Measurements from ENCODE around the gene GUCA2B. TPM values are rescaled to one million over a fixed set of nuclear protein-coding genes. Genes with fewer than 3 reads are reported as not detected.

GUCA2B gene
- total RNA-seq, 1 experiment from 2014 or later = not detected

- Mint-ChIP-seq H3K4me1 (ENCODE audit: insufficient read depth, unreplicated experiment) (peaks cover 23% of the 10 kb centered on the region), H3K4me3 (ENCODE audit: unreplicated experiment) (no peak overlapping the region), H3K27ac (ENCODE audit: low read depth, unreplicated experiment) (no peak overlapping the region), H3K36me3 (ENCODE audit: insufficient read depth, unreplicated experiment) (peaks cover 5% of the 10 kb centered on the region), H3K27me3 (ENCODE audit: insufficient read depth, unreplicated experiment) (no peaks in the 10 kb centered on the region), H3K9me3 (ENCODE audit: unreplicated experiment) (no peaks in the 10 kb centered on the region)
- TSS peak; percentile 2 for BruUV-seq (replicated peaks)
- peak; percentile 39 for DNase-seq (ENCODE audit: unreplicated experiment)
- intact Hi-C loops (cut with micrococcal nuclease) = loop anchor here (1.0 to 5.0 kb wide), 3 partner anchors 27 to 602 kb away; no protein-coding TSS in a partner anchor
- POLR2A ChIA-PET = interaction anchor here (0.6 to 2.8 kb wide), 21 partner anchors 9 to 593 kb away, joined by 3 to 23 read pairs (median 4); partner anchors contain the start of genes C1orf50, CCDC30, FOXJ3 and GUCA2A
- CTCF ChIA-PET = interaction anchor here (0.6 to 6.2 kb wide), 60 partner anchors 9 to 1683 kb away, joined by 3 to 87 read pairs (median 4); partner anchors contain the start of genes FOXJ3, GUCA2A and GUCA2B
- TF ChIP-seq, protein P1, sequence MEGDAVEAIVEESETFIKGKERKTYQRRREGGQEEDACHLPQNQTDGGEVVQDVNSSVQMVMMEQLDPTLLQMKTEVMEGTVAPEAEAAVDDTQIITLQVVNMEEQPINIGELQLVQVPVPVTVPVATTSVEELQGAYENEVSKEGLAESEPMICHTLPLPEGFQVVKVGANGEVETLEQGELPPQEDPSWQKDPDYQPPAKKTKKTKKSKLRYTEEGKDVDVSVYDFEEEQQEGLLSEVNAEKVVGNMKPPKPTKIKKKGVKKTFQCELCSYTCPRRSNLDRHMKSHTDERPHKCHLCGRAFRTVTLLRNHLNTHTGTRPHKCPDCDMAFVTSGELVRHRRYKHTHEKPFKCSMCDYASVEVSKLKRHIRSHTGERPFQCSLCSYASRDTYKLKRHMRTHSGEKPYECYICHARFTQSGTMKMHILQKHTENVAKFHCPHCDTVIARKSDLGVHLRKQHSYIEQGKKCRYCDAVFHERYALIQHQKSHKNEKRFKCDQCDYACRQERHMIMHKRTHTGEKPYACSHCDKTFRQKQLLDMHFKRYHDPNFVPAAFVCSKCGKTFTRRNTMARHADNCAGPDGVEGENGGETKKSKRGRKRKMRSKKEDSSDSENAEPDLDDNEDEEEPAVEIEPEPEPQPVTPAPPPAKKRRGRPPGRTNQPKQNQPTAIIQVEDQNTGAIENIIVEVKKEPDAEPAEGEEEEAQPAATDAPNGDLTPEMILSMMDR (IDR thresholded peaks at IDR 0.05; ENCODE audit: unreplicated experiment) = no peak
Observed at GRCh38 chr1:42173961-42174735, 20.9 kb downstream of the GUCA2B start.

- ChIA-PET CTCF (interaction anchor here (0.7 to 6.2 kb wide), 14 partner anchors 10 to 791 kb away, joined by 3 to 87 read pairs (median 4); partner anchors contain the start of gene FOXJ3), POLR2A (interaction anchor here (0.9 to 2.8 kb wide), 6 partner anchors 10 to 162 kb away, joined by 3 to 23 read pairs (median 4); partner anchors contain the start of genes FOXJ3 and GUCA2A)
- BruUV-seq (replicated peaks) = no TSS peak
- TF ChIP-seq, protein P1 (IDR thresholded peaks at IDR 0.05; ENCODE audit: unreplicated experiment) = no peak
- Mint-ChIP-seq H3K36me3 (ENCODE audit: insufficient read depth, unreplicated experiment) (peaks cover 11% of the 10 kb centered on the region), H3K9me3 (ENCODE audit: unreplicated experiment) (no peaks in the 10 kb centered on the region), H3K27me3 (ENCODE audit: insufficient read depth, unreplicated experiment) (no peaks in the 10 kb centered on the region), H3K4me3 (ENCODE audit: unreplicated experiment) (no peak overlapping the region), H3K4me1 (ENCODE audit: insufficient read depth, unreplicated experiment) (peaks cover 23% of the 10 kb centered on the region), H3K27ac (ENCODE audit: low read depth, unreplicated experiment) (no peak overlapping the region)
- intact Hi-C loops (cut with micrococcal nuclease) = loop anchor here (2.0 kb wide), 1 partner anchor 287 kb away; the partner anchor contains the start of gene CCDC30
- DNase-seq (ENCODE audit: unreplicated experiment) = no peak
Observed at GRCh38 chr1:42175314-42176054, 22.3 kb downstream of the GUCA2B start.

DNA sequence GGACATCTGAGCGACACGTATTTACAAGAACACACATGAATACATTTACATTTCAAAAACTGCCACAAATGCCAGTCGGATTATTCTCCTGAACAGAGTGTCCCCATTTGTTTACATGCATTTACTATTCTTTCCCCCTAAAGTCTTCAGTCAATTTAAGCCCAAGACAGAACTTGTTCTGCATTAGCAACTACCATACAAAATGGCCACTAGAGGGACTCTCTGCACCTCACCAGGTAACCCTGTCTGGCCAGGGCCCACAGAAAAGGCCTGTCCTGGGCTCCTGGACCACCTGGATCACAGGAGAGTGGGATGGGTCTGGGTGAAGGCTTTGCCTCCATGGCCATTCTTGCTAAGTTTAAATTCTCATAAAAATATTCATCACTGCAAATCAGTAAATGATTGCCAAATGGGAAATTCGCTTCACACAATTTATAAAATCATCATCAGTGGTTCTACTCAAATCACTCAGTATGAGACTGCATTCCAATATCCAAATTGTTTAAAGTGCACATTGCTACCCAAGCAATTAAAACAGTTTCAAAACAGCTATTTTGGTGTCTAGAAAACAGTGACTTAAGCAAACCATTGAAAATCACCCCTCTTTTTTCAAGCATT lies 23.8 kb downstream of the GUCA2B start:
- BruUV-seq (replicated peaks) = no TSS peak
- POLR2A ChIA-PET = interaction anchor here (0.6 to 1.1 kb wide), 4 partner anchors 25 to 159 kb away, joined by 3 read pairs; no protein-coding TSS in a partner anchor

More for the DNA sequence above, 23.8 kb downstream of the GUCA2B start:
- H3K9me3 Mint-ChIP-seq (ENCODE audit: unreplicated experiment) = no peaks in the 10 kb centered on the region
- DNase-seq (ENCODE audit: unreplicated experiment) = peak; percentile 57
- H3K4me3 Mint-ChIP-seq (ENCODE audit: unreplicated experiment) = no peak overlapping the region
- no peak overlapping the region for H3K27ac Mint-ChIP-seq (ENCODE audit: low read depth, unreplicated experiment)
- peaks cover 23% of the 10 kb centered on the region for H3K4me1 Mint-ChIP-seq (ENCODE audit: insufficient read depth, unreplicated experiment)
- intact Hi-C loops (cut with micrococcal nuclease) = loop anchor here (1.0 to 2.0 kb wide), 2 partner anchors 157 to 286 kb away; partner anchors contain the start of gene CCDC30
- peaks cover 24% of the 10 kb centered on the region for H3K36me3 Mint-ChIP-seq (ENCODE audit: insufficient read depth, unreplicated experiment)
- H3K27me3 Mint-ChIP-seq (ENCODE audit: insufficient read depth, unreplicated experiment) = no peaks in the 10 kb centered on the region
- CTCF ChIA-PET = interaction anchor here (0.5 to 1.7 kb wide), 9 partner anchors 8 to 280 kb away, joined by 3 to 5 read pairs (median 4); no protein-coding TSS in a partner anchor
- TF ChIP-seq, protein P1 (IDR thresholded peaks at IDR 0.05; ENCODE audit: unreplicated experiment) = peak; percentile 73

Measured in MCF 10A (cell line).